Tibial artery (tissue), 4 donors: ENCODE results near the gene MAP3K10.
"Not testable (repeated sequence)": the region's sequence is repeated elsewhere in the genome, so short reads cannot be mapped to it uniquely, and the experiment has no call there.

Source experiments
- DNase-seq, 2 donors: peaks; one replicate each; pipeline ENCODE4 v3.0.0-alpha.2; 2019
- H3K27ac ChIP-seq, 2 donors: fragments of 200-600 bp; sonication (generic) in 1 of 2; 1 replicate in 1 of 2; 2 replicates in 1 of 2; pipeline ENCODE4 v1.5.1; 2018 to 2019; ENCODE audit warnings: mild to moderate bottlenecking in 1 of 2
- H3K27me3 ChIP-seq, 2 donors: fragments of 200-600 bp; sonication (generic) in 1 of 2; one replicate each; pipeline versions ENCODE4 v1.5.1 to v1.6.0; 2016 to 2019
- H3K36me3 ChIP-seq, 3 donors: fragments of 200-600 bp; sonication (generic) in 2 of 3; one replicate each; pipeline ENCODE4 v1.5.1; 2016 to 2019; ENCODE audit warnings: mild to moderate bottlenecking in 2 of 3
- H3K4me1 ChIP-seq, 4 donors: fragments of 200-600 bp; sonication (generic) in 2 of 4; 1 replicate in 3 of 4; 2 replicates in 1 of 4; pipeline ENCODE4 v1.5.1; 2016 to 2019
- H3K4me3 ChIP-seq, 2 donors: fragments of 200-600 bp; sonication (generic) in 1 of 2; 1 replicate in 1 of 2; 2 replicates in 1 of 2; pipeline ENCODE4 v1.5.1; 2018 to 2019; ENCODE audit warnings: mild to moderate bottlenecking in 2 of 2
- H3K9me3 ChIP-seq, 3 donors: fragments of 200-600 bp; sonication (generic) in 1 of 3; one replicate each; pipeline ENCODE4 v1.5.1; 2016 to 2019
- intact Hi-C: fragments of 100-400 bp; cut with DNase I; formaldehyde crosslinking; loops from one replicate; pipeline ENCODE4 v1.15.0; 2023; ENCODE audit warnings: low total_unique reads
- TF ChIP-seq, protein P1 (sequence below), 2 experiments: fragments of 200-600 bp in 1 of 2; fragments of 450-650 bp in 1 of 2; IDR thresholded peaks; one replicate each; pipeline ENCODE4 v1.5.1; 2017 to 2019; ENCODE audit warnings: antibody characterized with exemption in 2 of 2, mild to moderate bottlenecking in 1 of 2, moderate library complexity in 1 of 2

MAP3K10 gene

DNA sequence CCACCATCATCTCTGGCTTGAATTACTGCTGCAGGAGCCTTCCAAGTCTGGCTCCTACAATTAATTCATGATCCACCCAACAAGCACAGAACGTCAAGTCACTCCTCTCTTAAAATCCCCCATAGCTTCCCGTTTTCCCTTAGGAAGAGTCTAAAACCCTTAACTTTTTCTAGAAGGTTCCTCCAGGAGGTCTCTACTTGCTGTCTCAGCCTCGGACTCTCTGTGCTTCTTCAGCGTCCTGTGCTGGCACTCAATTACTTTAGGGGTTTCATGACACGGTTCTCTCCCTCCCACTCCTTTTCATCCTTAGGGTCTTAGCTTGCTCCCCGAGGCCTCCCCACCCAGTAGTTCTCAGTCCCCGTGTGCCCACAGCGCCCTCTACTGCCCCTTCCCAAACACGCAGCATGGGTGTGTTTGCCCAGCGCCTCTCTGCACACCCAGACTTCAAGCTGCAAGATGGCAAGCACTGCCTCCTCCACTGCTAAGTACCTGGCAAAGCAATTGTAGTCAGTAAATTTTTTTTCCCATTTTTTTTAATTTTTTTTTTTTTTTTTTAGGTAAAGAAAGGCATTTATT, 25.8 kb upstream of the MAP3K10 start:
- peaks cover 0 to 9% of the 10 kb centered on the region in 2 donors for H3K27me3 ChIP-seq
- no peaks in the 10 kb centered on the region for H3K36me3 ChIP-seq
- H3K4me3 ChIP-seq = no peak overlapping the region
- intact Hi-C loops = no loop called here
- H3K27ac ChIP-seq = no peak overlapping the region
- DNase-seq = peak in 1 of 2 donors; percentile 44
- TF ChIP-seq, protein P1, sequence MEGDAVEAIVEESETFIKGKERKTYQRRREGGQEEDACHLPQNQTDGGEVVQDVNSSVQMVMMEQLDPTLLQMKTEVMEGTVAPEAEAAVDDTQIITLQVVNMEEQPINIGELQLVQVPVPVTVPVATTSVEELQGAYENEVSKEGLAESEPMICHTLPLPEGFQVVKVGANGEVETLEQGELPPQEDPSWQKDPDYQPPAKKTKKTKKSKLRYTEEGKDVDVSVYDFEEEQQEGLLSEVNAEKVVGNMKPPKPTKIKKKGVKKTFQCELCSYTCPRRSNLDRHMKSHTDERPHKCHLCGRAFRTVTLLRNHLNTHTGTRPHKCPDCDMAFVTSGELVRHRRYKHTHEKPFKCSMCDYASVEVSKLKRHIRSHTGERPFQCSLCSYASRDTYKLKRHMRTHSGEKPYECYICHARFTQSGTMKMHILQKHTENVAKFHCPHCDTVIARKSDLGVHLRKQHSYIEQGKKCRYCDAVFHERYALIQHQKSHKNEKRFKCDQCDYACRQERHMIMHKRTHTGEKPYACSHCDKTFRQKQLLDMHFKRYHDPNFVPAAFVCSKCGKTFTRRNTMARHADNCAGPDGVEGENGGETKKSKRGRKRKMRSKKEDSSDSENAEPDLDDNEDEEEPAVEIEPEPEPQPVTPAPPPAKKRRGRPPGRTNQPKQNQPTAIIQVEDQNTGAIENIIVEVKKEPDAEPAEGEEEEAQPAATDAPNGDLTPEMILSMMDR (IDR thresholded peaks at IDR 0.05) = peak; percentile 15 to 30
- H3K9me3 ChIP-seq = no peaks in the 10 kb centered on the region
- H3K4me1 ChIP-seq = no peaks in the 10 kb centered on the region

DNA sequence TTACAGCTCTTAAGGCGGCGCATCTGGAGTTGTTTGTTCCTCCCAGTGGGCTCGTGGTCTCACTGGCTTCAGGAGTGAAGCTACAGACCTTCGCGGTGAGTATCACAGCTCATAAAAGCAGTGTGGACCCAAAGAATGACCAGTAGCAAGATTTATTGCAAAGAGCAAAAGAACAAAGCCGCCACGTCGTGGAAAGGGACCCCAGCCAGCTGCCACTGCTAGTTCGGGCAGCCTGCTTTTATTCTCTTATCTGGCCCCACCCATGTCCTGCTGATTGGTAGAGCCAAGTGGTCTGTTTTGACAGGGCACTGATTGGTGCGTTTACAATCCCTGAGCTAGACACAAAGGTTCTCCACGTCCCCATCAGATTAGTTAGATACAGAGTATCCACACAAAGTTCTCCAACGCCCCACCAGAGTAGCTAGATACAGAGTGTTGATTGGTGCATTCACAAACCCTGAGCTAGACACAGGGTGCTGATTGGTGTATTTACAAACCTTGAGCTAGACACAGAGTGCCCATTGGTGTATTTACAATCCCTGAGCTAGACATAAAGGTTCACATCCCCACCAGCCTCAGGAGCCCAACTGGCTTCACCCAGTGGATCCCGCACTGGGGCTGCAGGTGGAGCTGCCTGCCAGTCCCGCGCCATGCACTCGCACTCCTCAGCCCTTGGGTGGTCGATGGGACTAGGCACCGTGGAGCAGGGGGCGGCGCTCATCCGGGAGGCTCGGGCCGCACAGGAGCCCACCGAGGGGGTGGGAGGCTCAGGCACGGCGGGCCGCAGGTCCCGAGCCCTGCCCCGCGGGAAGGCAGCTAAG, 21.5 kb upstream of the MAP3K10 start:
- H3K36me3 ChIP-seq, H3K9me3 ChIP-seq, H3K4me1 ChIP-seq, DNase-seq, intact Hi-C loops, H3K4me3 ChIP-seq, H3K27ac ChIP-seq: not testable (repeated sequence)
- peaks cover 0 to 10% of the 10 kb centered on the region in 2 donors for H3K27me3 ChIP-seq

DNA sequence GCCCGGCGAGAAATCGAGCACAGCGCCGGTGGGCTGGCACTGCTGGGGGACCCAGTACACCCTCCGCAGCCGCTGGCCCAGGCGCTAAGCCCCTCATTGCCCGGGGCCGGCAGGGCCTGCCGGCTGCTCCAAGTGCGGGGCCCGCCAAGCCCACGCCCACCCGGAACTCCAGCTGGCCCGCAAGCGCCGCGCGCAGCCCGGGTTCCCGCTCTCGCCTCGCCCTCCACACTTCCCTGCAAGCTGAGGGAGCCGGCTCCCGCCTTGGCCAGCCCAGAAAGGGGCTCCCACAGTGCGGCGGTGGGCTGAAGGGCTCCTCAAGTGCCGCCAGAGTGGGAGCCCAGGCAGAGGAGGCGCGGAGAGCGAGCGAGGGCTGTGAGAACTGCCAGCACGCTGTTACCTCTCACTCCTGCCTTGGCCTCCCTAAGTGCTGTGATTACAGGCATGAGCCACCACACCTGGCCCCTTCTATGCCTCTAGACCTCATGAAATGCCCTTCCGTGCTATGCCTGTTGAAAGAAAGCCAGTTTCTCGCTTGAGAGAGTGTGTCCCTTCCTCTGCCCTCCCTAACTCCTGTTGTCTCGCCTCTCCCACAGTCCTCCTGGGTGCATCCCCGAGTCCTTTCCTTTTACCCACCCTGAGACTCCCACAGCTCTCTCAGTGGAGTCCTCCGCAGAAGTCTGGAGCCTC, 20.8 kb upstream of the MAP3K10 start:
- H3K4me1 ChIP-seq, H3K4me3 ChIP-seq, H3K27ac ChIP-seq, DNase-seq, H3K9me3 ChIP-seq, intact Hi-C loops, H3K36me3 ChIP-seq: not testable (repeated sequence)
- peaks cover 0 to 10% of the 10 kb centered on the region in 2 donors for H3K27me3 ChIP-seq

DNA sequence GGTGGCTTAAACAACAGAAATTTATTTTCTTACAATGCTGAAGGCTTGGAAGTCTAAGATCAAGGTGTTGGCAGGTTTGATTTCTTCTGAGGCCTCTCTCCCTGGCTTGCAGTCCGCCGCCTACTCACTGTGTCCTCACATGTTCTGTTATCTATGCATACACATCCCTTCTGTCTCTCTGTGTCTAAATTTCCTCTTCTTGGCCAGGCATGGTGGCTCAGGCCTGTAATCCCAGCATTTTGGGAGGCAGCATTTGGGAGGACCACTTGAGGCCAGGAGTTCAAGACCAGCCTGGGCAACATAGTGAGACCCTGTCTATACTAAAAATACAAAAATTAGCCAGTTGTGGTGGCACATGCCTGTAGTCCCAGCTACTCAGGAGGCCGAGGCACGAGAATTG, 19.9 kb upstream of the MAP3K10 start:
- H3K36me3 ChIP-seq, H3K4me1 ChIP-seq, H3K27ac ChIP-seq, DNase-seq, H3K4me3 ChIP-seq, H3K27me3 ChIP-seq, intact Hi-C loops, H3K9me3 ChIP-seq: not testable (repeated sequence)

DNA sequence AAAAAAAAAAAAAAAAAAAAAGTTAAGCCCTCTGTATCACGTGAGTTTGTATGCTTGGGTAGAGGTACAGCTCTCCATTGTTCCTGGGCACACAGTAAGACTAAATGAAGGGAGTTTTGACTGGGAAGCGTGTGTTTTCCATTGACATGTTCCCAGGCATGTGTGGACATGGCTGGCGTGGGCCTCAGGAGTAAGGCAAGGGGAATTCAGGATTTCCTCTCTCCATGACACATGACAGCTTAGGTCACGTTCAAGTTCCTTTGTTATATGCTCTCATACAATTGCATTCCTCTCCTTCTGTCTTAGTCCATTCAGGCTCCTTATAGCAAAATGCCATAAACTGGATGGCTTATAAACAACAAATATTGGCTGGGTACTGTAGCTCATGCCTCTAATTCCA, 17.1 kb upstream of the MAP3K10 start:
- Histone ChIP-seq H3K27me3 (peaks cover 0 to 4% of the 10 kb centered on the region in 2 donors), H3K27ac (no peak overlapping the region), H3K36me3 (no peaks in the 10 kb centered on the region), H3K4me3 (no peak overlapping the region), H3K9me3 (no peaks in the 10 kb centered on the region), H3K4me1 (no peaks in the 10 kb centered on the region)
- intact Hi-C loops = no loop called here
- TF ChIP-seq, protein P1 (IDR thresholded peaks at IDR 0.05) = no peak
- no peak for DNase-seq

DNA sequence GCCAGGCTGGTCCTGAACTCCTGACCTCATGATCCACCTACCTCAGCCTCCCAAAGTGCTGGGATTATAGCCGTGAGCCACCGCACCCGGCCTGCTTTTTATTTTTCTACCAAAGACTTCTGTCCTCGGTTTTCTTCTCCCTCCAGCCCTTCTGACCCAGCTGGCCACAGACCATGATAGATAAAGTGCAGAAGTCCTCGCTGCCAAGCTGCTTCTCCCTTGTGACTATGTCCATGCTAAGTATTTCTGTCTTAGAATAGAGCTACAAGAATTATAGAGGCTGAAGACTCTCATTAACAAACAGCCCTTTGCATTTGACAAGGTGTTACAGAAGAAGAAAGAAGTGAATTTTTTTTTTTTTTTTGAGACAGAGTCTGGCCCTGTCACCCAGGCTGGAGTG, 15.4 kb upstream of the MAP3K10 start:
- H3K27ac ChIP-seq = no peak overlapping the region
- no peaks in the 10 kb centered on the region for H3K36me3 ChIP-seq
- H3K9me3 ChIP-seq = no peaks in the 10 kb centered on the region
- H3K4me3 ChIP-seq = no peak overlapping the region
- DNase-seq = no peak
- TF ChIP-seq, protein P1 (IDR thresholded peaks at IDR 0.05) = no peak
- H3K27me3 ChIP-seq = peaks cover 0 to 2% of the 10 kb centered on the region in 2 donors
- no peaks in the 10 kb centered on the region for H3K4me1 ChIP-seq
- intact Hi-C loops = no loop called here
